H1 (cell line): ENCODE results near the gene SMIM7. TPM values are rescaled to one million over a fixed set of nuclear protein-coding genes. Genes with fewer than 3 reads are reported as not detected.
A peak's percentile ranks its signal among the peaks of the same experiment; 100 is the strongest.

Experiments
- CTCF ChIA-PET: fragments of 300-600 bp; sonication (Branson Sonifier 250); formaldehyde crosslinking; loops from one replicate; lab custom pipeline; 2021; ENCODE audit not compliant: partially characterized antibody; lab: Charles Lee
- POLR2A ChIA-PET: fragments of 300-600 bp; sonication (Branson Sonifier 250); formaldehyde crosslinking; loops from one replicate; lab custom pipeline; 2021; ENCODE audit warnings: inconsistent platforms; ENCODE audit not compliant: partially characterized antibody; lab: Charles Lee
- DNase-seq, 2 experiments: peaks; one replicate each; pipeline versions ENCODE4 v3.0.0 to v3.0.0-alpha.2; 2010 to 2022; ENCODE audit warnings: low spot score in 2 of 2, low read depth in 1 of 2, mixed read lengths in 1 of 2
- FAIRE-seq: peaks from 2 replicates; lab custom pipeline; 2011; peaks lifted over from hg19 to GRCh38; lab: Jason Lieb, UNC
- H2AFZ ChIP-seq: 2 replicates; pipeline ENCODE4 v1.8.1; 2012; ENCODE audit warnings: low read length, inconsistent platforms
- H2AK5ac ChIP-seq: 2 replicates; pipeline ENCODE4 v1.6.1; 2013; ENCODE audit warnings: low read depth, low read length
- H2BK120ac ChIP-seq: replicated peaks from 2 replicates; pipeline ENCODE3; 2013; ENCODE audit warnings: low read depth, low read length, inconsistent platforms
- H2BK12ac ChIP-seq: 2 replicates; pipeline ENCODE4 v1.6.1; 2013; ENCODE audit warnings: low read depth, low read length
- H2BK15ac ChIP-seq: 2 replicates; pipeline ENCODE4 v1.6.1; 2013; ENCODE audit warnings: low read length
- H2BK20ac ChIP-seq: 2 replicates; pipeline ENCODE4 v1.6.1; 2013; ENCODE audit warnings: low read length
- H2BK5ac ChIP-seq: 2 replicates; pipeline ENCODE4 v1.6.1; 2013; ENCODE audit warnings: low read depth, low read length
- H3K14ac ChIP-seq: 2 replicates; pipeline ENCODE4 v1.6.1; 2013; ENCODE audit warnings: inconsistent platforms; ENCODE audit not compliant: insufficient read length
- H3K18ac ChIP-seq: 2 replicates; pipeline ENCODE4 v1.6.1; 2013; ENCODE audit warnings: low read length; ENCODE audit errors: extremely low read depth
- H3K23ac ChIP-seq: 2 replicates; pipeline ENCODE4 v1.6.1; 2013; ENCODE audit warnings: inconsistent platforms; ENCODE audit not compliant: insufficient read length
- H3K23me2 ChIP-seq: 2 replicates; pipeline ENCODE4 v1.6.1; 2013; ENCODE audit warnings: low read depth, low read length
- H3K27ac ChIP-seq: 2 replicates; pipeline ENCODE4 v1.6.1; 2011; ENCODE audit warnings: low read depth, low read length, inconsistent platforms
- H3K27me3 ChIP-seq, 4 experiments: replicated peaks in 1 of 4; 1 replicate in 1 of 4; 2 replicates in 3 of 4; pipeline versions ENCODE4 v1.6.1 to v1.8.1; 2011 to 2013; ENCODE audit warnings: low read length in 3 of 4, mild to moderate bottlenecking in 3 of 4, inconsistent platforms in 2 of 4, mixed read lengths in 2 of 4, moderate library complexity in 1 of 4; ENCODE audit not compliant: control insufficient read depth in 3 of 4, insufficient read depth in 3 of 4; ENCODE audit errors: extremely low read depth in 1 of 4
- H3K36me3 ChIP-seq, 4 experiments: 2 replicates each; pipeline versions ENCODE4 v1.6.1 to v1.8.1; 2011 to 2013; ENCODE audit warnings: mild to moderate bottlenecking in 4 of 4, low read length in 3 of 4, moderate library complexity in 2 of 4, control low read depth in 1 of 4, inconsistent platforms in 1 of 4; ENCODE audit not compliant: insufficient read depth in 4 of 4, control insufficient read depth in 2 of 4
- H3K4ac ChIP-seq: replicated peaks from 2 replicates; pipeline ENCODE3; 2013; ENCODE audit warnings: low read length, low read depth, mixed read lengths, inconsistent platforms; ENCODE audit not compliant: insufficient read length
- H3K4me1 ChIP-seq, 4 experiments: replicated peaks in 1 of 4; 1 replicate in 1 of 4; 2 replicates in 3 of 4; pipeline versions ENCODE4 v1.6.1 to v1.8.1; 2011 to 2013; ENCODE audit warnings: low read length in 3 of 4, inconsistent platforms in 2 of 4, mixed read lengths in 1 of 4; ENCODE audit not compliant: insufficient read depth in 4 of 4, control insufficient read depth in 3 of 4
- H3K4me2 ChIP-seq, 2 experiments: 2 replicates each; pipeline versions ENCODE4 v1.6.1 to v1.8.1; 2011 to 2013; ENCODE audit warnings: low read depth in 2 of 2, low read length in 2 of 2, control low read depth in 1 of 2, inconsistent platforms in 1 of 2, mild to moderate bottlenecking in 1 of 2; ENCODE audit not compliant: insufficient read depth in 1 of 2
- H3K4me3 ChIP-seq, 4 experiments: fragments of 200-600, 300-600 bp in 1 of 4; sonication (generic), shearing (Covaris generic), sonication (Bioruptor Twin) in 1 of 4; 2 replicates each; pipeline versions ENCODE4 v1.5.1 to v1.8.1; 2011 to 2016; ENCODE audit warnings: low read length in 4 of 4, low read depth in 3 of 4, control low read depth in 2 of 4, inconsistent platforms in 2 of 4, mild to moderate bottlenecking in 2 of 4, mixed read lengths in 1 of 4, moderate library complexity in 1 of 4; ENCODE audit not compliant: insufficient read depth in 2 of 4; ENCODE audit errors: extremely low read depth in 1 of 4
- H3K56ac ChIP-seq: replicated peaks from 2 replicates; pipeline ENCODE3; 2013; ENCODE audit warnings: low read depth, mild to moderate bottlenecking, mixed read lengths, low read length, inconsistent platforms; ENCODE audit not compliant: insufficient read length
- H3K79me1 ChIP-seq: 2 replicates; pipeline ENCODE4 v1.6.1; 2013; ENCODE audit warnings: low read depth, low read length, control low read depth
- H3K79me2 ChIP-seq, 2 experiments: 2 replicates each; pipeline versions ENCODE4 v1.6.1 to v1.8.1; 2012 to 2013; ENCODE audit warnings: low read length in 2 of 2, mild to moderate bottlenecking in 2 of 2, inconsistent platforms in 1 of 2; ENCODE audit not compliant: insufficient read depth in 2 of 2, control insufficient read depth in 1 of 2
- H3K9ac ChIP-seq, 4 experiments: replicated peaks in 1 of 4; 1 replicate in 1 of 4; 2 replicates in 3 of 4; pipeline versions ENCODE4 v1.6.1 to v1.8.1; 2011 to 2013; ENCODE audit warnings: low read depth in 3 of 4, low read length in 3 of 4, control low read depth in 2 of 4, mild to moderate bottlenecking in 2 of 4, moderate library complexity in 2 of 4, inconsistent platforms in 1 of 4; ENCODE audit errors: extremely low read depth in 1 of 4
- H3K9me3 ChIP-seq, 2 experiments: 2 replicates each; pipeline versions ENCODE4 v1.6.1 to v1.8.1; 2012 to 2013; ENCODE audit warnings: mild to moderate bottlenecking in 2 of 2, moderate library complexity in 2 of 2, control low read depth in 1 of 2, inconsistent platforms in 1 of 2, low read depth in 1 of 2, low read length in 1 of 2, mixed read lengths in 1 of 2; ENCODE audit not compliant: insufficient read depth in 2 of 2
- H4K20me1 ChIP-seq, 2 experiments: replicated peaks in 1 of 2; 2 replicates each; pipeline versions ENCODE3 to v1.8.1; 2011 to 2013; ENCODE audit warnings: inconsistent platforms in 2 of 2, low read length in 2 of 2, mild to moderate bottlenecking in 1 of 2; ENCODE audit not compliant: insufficient read depth in 2 of 2, control insufficient read depth in 1 of 2
- H4K5ac ChIP-seq: 2 replicates; pipeline ENCODE4 v1.6.1; 2013; ENCODE audit warnings: low read length, low read depth, mixed read lengths, inconsistent platforms; ENCODE audit not compliant: insufficient read length
- H4K8ac ChIP-seq: 2 replicates; pipeline ENCODE4 v1.8.0; 2013; ENCODE audit warnings: mild to moderate bottlenecking, moderate library complexity, low read length, inconsistent platforms; ENCODE audit not compliant: insufficient read depth; ENCODE audit errors: extremely low read depth
- H4K91ac ChIP-seq: replicated peaks from 2 replicates; pipeline ENCODE3; 2013; ENCODE audit warnings: low read length, mixed read lengths, inconsistent platforms; ENCODE audit not compliant: insufficient read length
- KDM4A ChIP-seq: IDR thresholded peaks from one replicate; pipeline ENCODE4 v1.7.1; 2012; ENCODE audit warnings: low read depth, mild to moderate bottlenecking, moderate library complexity, low read length, inconsistent platforms; ENCODE audit not compliant: severe bottlenecking
- NRF1 ChIP-seq: IDR thresholded peaks from 2 replicates; pipeline ENCODE4 v1.6.1; 2011; ENCODE audit warnings: mild to moderate bottlenecking, low read depth, low read length, improper control_type of control experiment
- PHF8 ChIP-seq: fragments of 200-600 bp; sonication (generic); conservative IDR thresholded peaks from 2 replicates; pipeline ENCODE4 v1.7.1; 2012; ENCODE audit warnings: low read depth, mild to moderate bottlenecking, inconsistent platforms, low read length, moderate library complexity
- POLR2AphosphoS5 ChIP-seq: IDR thresholded peaks from 2 replicates; pipeline ENCODE4 v1.6.1; 2011; ENCODE audit warnings: low read depth, low read length
- POU5F1 ChIP-seq: IDR thresholded peaks from 2 replicates; pipeline ENCODE4 v1.6.1; 2011; ENCODE audit warnings: low read depth, mild to moderate bottlenecking, low read length, moderate library complexity
- RFX5 ChIP-seq: IDR thresholded peaks from 2 replicates; pipeline ENCODE4 v1.6.1; 2011; ENCODE audit warnings: low read depth, low read length, improper control_type of control experiment, borderline replicate concordance
- SP4 ChIP-seq: IDR thresholded peaks from 2 replicates; pipeline ENCODE4 v1.6.1; 2012; ENCODE audit warnings: low read length, inconsistent platforms
- TAF1 ChIP-seq: IDR thresholded peaks from 2 replicates; pipeline ENCODE4 v1.6.1; 2011; ENCODE audit warnings: mild to moderate bottlenecking, low read depth, low read length
- TAF7 ChIP-seq: optimal IDR thresholded peaks from 2 replicates; pipeline ENCODE3; 2011; ENCODE audit warnings: low read depth, mild to moderate bottlenecking, inconsistent platforms, low read length, moderate library complexity, borderline replicate concordance
- TEAD4 ChIP-seq: IDR thresholded peaks from 2 replicates; pipeline ENCODE4 v1.6.1; 2012; ENCODE audit warnings: low read depth, low read length, inconsistent platforms, mixed read lengths
- USF2 ChIP-seq: IDR thresholded peaks from 2 replicates; pipeline ENCODE4 v1.6.1; 2011; ENCODE audit warnings: low read length, improper control_type of control experiment
- WGBS, 2 experiments: shearing (Covaris generic) in 1 of 2; methylation state at CpG; one replicate each; pipeline versions ENCODE4 v1.1.6 to v1.1.7; 2013 to 2015; ENCODE audit warnings: low lambda C conversion rate in 2 of 2, mixed read lengths in 2 of 2, inconsistent platforms in 1 of 2, low coverage in 1 of 2, missing lambda C conversion rate in 1 of 2; ENCODE audit not compliant: insufficient replicate concordance in 2 of 2, insufficient coverage in 1 of 2, insufficient read length in 1 of 2; ENCODE audit errors: extremely low coverage in 1 of 2, missing lambda C conversion rate in 1 of 2; 5-methylcytosine and 5-hydroxymethylcytosine counted together
- polyA plus RNA-seq, 7 experiments: library from polyadenylated mRNA; depleted of rRNA in 3 of 7; stranded (reverse) in 5 of 7; unstranded in 2 of 7; fragments of >200 nt in 5 of 7; fragments of 200-250 nt in 2 of 7; gene quantifications; 1 replicate in 5 of 7; 2 replicates in 1 of 7; 4 replicates in 1 of 7; pipeline versions ENCODE4 v1.2.1 to v1.2.3, GENCODE V29; 2011 to 2013; ENCODE audit warnings: missing spikeins in 2 of 7, mixed read lengths in 2 of 7
- total RNA-seq: library from RNA; stranded (reverse); fragmentation: NEBNext Ultra II Directional; extraction: Animal tissue kit (Norgen Biotek cat#: 25700); gene quantifications from 2 replicates; pipeline ENCODE4 v1.2.1, GENCODE V29; 2021

Gene SMIM7
- total and polyA plus RNA-seq, 2 of the 8 experiments (the other 6 are each of a cell fraction or from before 2014, with no cell fraction given), result 55.5 to 67.5 TPM

GRCh38 chr19:16660763-16661479 lies 977 bp upstream of the SMIM7 start, which contains the start of gene TMEM38A:
TMEM38A (plus strand) TSS chr19:16661139; CDS start chr19:16661218, 79 bp downstream.
- H3K14ac ChIP-seq, result no peak within 1 kb of the TSS
- H4K91ac ChIP-seq, result peak within 1 kb of the TSS; percentile 96
- peak within 1 kb of the TSS; percentile 70 to 96 (median 96) for H3K9ac ChIP-seq
- H2BK20ac ChIP-seq, result no peak within 1 kb of the TSS
- H3K9me3 ChIP-seq, result no peaks in the 10 kb centered on the region
- H3K36me3 ChIP-seq, result peaks cover 4 to 26% (median 11%) of the 10 kb centered on the region in 4 experiments; a peak in 7 of 8 replicates
- DNase-seq (peak in 1 of 2 experiments; percentile 69), FAIRE-seq (no peak)
- peak within 1 kb of the TSS; percentile 99 for H2BK5ac ChIP-seq
- peaks cover 16% of the 10 kb centered on the region; the same call in 1 of the 2 replicates for H3K23me2 ChIP-seq
- H2BK12ac ChIP-seq, result peak within 1 kb of the TSS; percentile 55; the same call in 1 of the 2 replicates
- no peak within 1 kb of the TSS for H2BK15ac ChIP-seq
- no peak within 1 kb of the TSS for H3K23ac ChIP-seq
- ChIA-PET CTCF (interaction anchor here (0.6 to 0.7 kb wide), 2 partner anchors 111 to 161 kb away, joined by 3 to 6 read pairs; no protein-coding TSS in a partner anchor), POLR2A (interaction anchor here (0.6 to 4.2 kb wide), 18 partner anchors 9 to 197 kb away, joined by 3 to 27 read pairs (median 4); partner anchors contain the start of genes MED26 and SLC35E1)
- H2AK5ac ChIP-seq, result no peak within 1 kb of the TSS
- H3K79me2 ChIP-seq, result peaks cover 10 to 42% of the 10 kb centered on the region in 2 experiments
- WGBS, 2 experiments, result 7% methylated on average over 17 of the region's 76 CpGs; no CpG with 5 or more reads in 1 of the 2 experiments
- peak within 1 kb of the TSS; percentile 61 for H4K5ac ChIP-seq
- peaks cover 9 to 20% of the 10 kb centered on the region in 2 experiments for H4K20me1 ChIP-seq
- H3K4me1 ChIP-seq, result peaks cover 0 to 5% (median 3%) of the 10 kb centered on the region in 4 experiments; a peak in 4 of 7 replicates
- H3K18ac ChIP-seq, result peak within 1 kb of the TSS; percentile 87
- H3K4me3 ChIP-seq, result peak within 1 kb of the TSS; percentile 90 to 95 (median 91)
- H2AFZ ChIP-seq, result peak within 1 kb of the TSS; percentile 18; the same call in 1 of the 2 replicates
- peak within 1 kb of the TSS; percentile 98 for H4K8ac ChIP-seq
- peak within 1 kb of the TSS; percentile 83 to 93 for H3K4me2 ChIP-seq
- peaks cover 10% of the 10 kb centered on the region; the same call in 1 of the 2 replicates for H3K79me1 ChIP-seq
- peak within 1 kb of the TSS; percentile 94 for H3K56ac ChIP-seq
- H2BK120ac ChIP-seq, result no peak within 1 kb of the TSS
- H3K27me3 ChIP-seq, result no peaks in the 10 kb centered on the region
- peak within 1 kb of the TSS; percentile 9 for H3K4ac ChIP-seq
- peak within 1 kb of the TSS; percentile 95 for H3K27ac ChIP-seq
- TF ChIP-seq PHF8, result peak; percentile 46; the same call in 1 of the 2 replicates
- no peak for TF ChIP-seq TAF1
- no peak for TF ChIP-seq POLR2AphosphoS5
- TF ChIP-seq TAF7, result no peak
- no peak for TF ChIP-seq POU5F1
- TF ChIP-seq USF2, result no peak
- TF ChIP-seq RFX5, result no peak
- TF ChIP-seq NRF1, result no peak
- TF ChIP-seq TEAD4, result no peak
- TF ChIP-seq SP4, result no peak
- peak; percentile 59 for TF ChIP-seq KDM4A
